ENCODE results near the gene DHX57. TPM values are rescaled to one million over a fixed set of nuclear protein-coding genes. Genes with fewer than 3 reads are reported as not detected.
A peak's percentile ranks its signal among the peaks of the same experiment; 100 is the strongest.
"Not testable (repeated sequence)": the region's sequence is repeated elsewhere in the genome, so short reads cannot be mapped to it uniquely, and the experiment has no call there.

The DHX57 gene
- total RNA-seq, 1 experiment from 2014 or later = 20.8 TPM

GRCh38 chr2:38830526-38831159 is 45.1 kb downstream of the DHX57 start:
- H3K4me2 ChIP-seq = no peak overlapping the region
- no peaks in the 10 kb centered on the region for H4K20me1 ChIP-seq (ENCODE audit: insufficient read depth)
- no peak overlapping the region for H2AFZ ChIP-seq
- no peaks in the 10 kb centered on the region for H3K9me3 ChIP-seq (ENCODE audit: insufficient read depth, low read depth)
- DNase-seq = no peak
- H3K27me3 ChIP-seq (ENCODE audit: insufficient read depth, low read depth) = no peaks in the 10 kb centered on the region
- POLR2A ChIA-PET (ENCODE audit: unreplicated experiment) = no interaction called here
- no peaks in the 10 kb centered on the region for H3K9me2 ChIP-seq (ENCODE audit: insufficient read depth)
- H3K36me3 ChIP-seq (ENCODE audit: low read depth) = peaks cover 12% of the 10 kb centered on the region; the same call in 1 of the 2 replicates
- TF ChIP-seq CTCF (conservative IDR thresholded peaks at IDR 0.05) (no peak), EZH2 (IDR thresholded peaks at IDR 0.05; ENCODE audit: low read depth) (no peak)
- H3K27ac ChIP-seq = no peak overlapping the region
- intact Hi-C loops (cut with micrococcal nuclease; ENCODE audit: unreplicated experiment) = no loop called here
- H3K4me1 ChIP-seq (replicated peaks; ENCODE audit: insufficient read depth) = peaks cover 9% of the 10 kb centered on the region
- H3K79me2 ChIP-seq (ENCODE audit: low read depth) = no peaks in the 10 kb centered on the region
- CTCF ChIA-PET = no interaction called here
- BruUV-seq (replicated peaks) = no TSS peak
- peaks cover 22% of the 10 kb centered on the region; the same call in 1 of the 2 replicates for H3F3A ChIP-seq (ENCODE audit: insufficient read depth, low read depth)
- no peak overlapping the region for H3K4me3 ChIP-seq

GRCh38 chr2:38829971-38830370 is 45.8 kb downstream of the DHX57 start:
- intact Hi-C loops (cut with micrococcal nuclease; ENCODE audit: unreplicated experiment) = no loop called here
- Histone ChIP-seq H3F3A (ENCODE audit: insufficient read depth, low read depth) (peaks cover 18% of the 10 kb centered on the region; the same call in 1 of the 2 replicates), H3K4me1 (replicated peaks; ENCODE audit: insufficient read depth) (peaks cover 9% of the 10 kb centered on the region), H3K79me2 (ENCODE audit: low read depth) (no peaks in the 10 kb centered on the region), H3K36me3 (ENCODE audit: low read depth) (peaks cover 12% of the 10 kb centered on the region; the same call in 1 of the 2 replicates), H3K27me3 (ENCODE audit: insufficient read depth, low read depth) (no peaks in the 10 kb centered on the region), H4K20me1 (ENCODE audit: insufficient read depth) (no peaks in the 10 kb centered on the region), H3K27ac (no peak overlapping the region), H2AFZ (no peak overlapping the region), H3K4me2 (no peak overlapping the region), H3K9me2 (ENCODE audit: insufficient read depth) (no peaks in the 10 kb centered on the region), H3K4me3 (no peak overlapping the region), H3K9me3 (ENCODE audit: insufficient read depth, low read depth) (no peaks in the 10 kb centered on the region)
- DNase-seq = no peak
- BruUV-seq (replicated peaks) = no TSS peak
- ChIA-PET CTCF (no interaction called here), POLR2A (ENCODE audit: unreplicated experiment) (no interaction called here)
- TF ChIP-seq CTCF (conservative IDR thresholded peaks at IDR 0.05) (no peak), EZH2 (IDR thresholded peaks at IDR 0.05; ENCODE audit: low read depth) (no peak)

- Histone ChIP-seq H3K36me3 (ENCODE audit: low read depth) (peaks cover 21% of the 10 kb centered on the region; the same call in 1 of the 2 replicates), H3K9me3 (ENCODE audit: insufficient read depth, low read depth) (no peaks in the 10 kb centered on the region), H2AFZ (no peak overlapping the region), H3K4me1 (replicated peaks; ENCODE audit: insufficient read depth) (peaks cover 9% of the 10 kb centered on the region), H3K9me2 (ENCODE audit: insufficient read depth) (no peaks in the 10 kb centered on the region), H3F3A (ENCODE audit: insufficient read depth, low read depth) (0 out of 2 replicates have a peak, but pooled peaks cover 10% of the 10 kb centered on the region), H3K4me3 (no peak overlapping the region), H4K20me1 (ENCODE audit: insufficient read depth) (no peaks in the 10 kb centered on the region), H3K79me2 (ENCODE audit: low read depth) (no peaks in the 10 kb centered on the region), H3K27ac (peak overlapping the region; percentile 69), H3K27me3 (ENCODE audit: insufficient read depth, low read depth) (no peaks in the 10 kb centered on the region), H3K4me2 (no peak overlapping the region)
- BruUV-seq (replicated peaks) = no TSS peak
- DNase-seq = no peak
- ChIA-PET CTCF (no interaction called here), POLR2A (ENCODE audit: unreplicated experiment) (interaction anchor here (0.6 kb wide), 1 partner anchor 77 kb away, joined by 3 read pairs; the partner anchor contains the start of gene SRSF7)
- intact Hi-C loops (cut with micrococcal nuclease; ENCODE audit: unreplicated experiment) = no loop called here
- TF ChIP-seq CTCF (conservative IDR thresholded peaks at IDR 0.05) (no peak), EZH2 (IDR thresholded peaks at IDR 0.05; ENCODE audit: low read depth) (no peak)
These were observed 47.3 kb downstream of the DHX57 start for GRCh38 chr2:38828460-38828859.

- CTCF ChIA-PET = interaction anchor here (0.6 kb wide), 1 partner anchor 48 kb away, joined by 4 read pairs; no protein-coding TSS in a partner anchor
- not testable (repeated sequence) for H4K20me1 ChIP-seq (ENCODE audit: insufficient read depth)
- H3K27ac ChIP-seq = peak overlapping the region; percentile 69
These were observed 48.1 kb downstream of the DHX57 start for GRCh38 chr2:38827539-38828145.

More at GRCh38 chr2:38827539-38828145, 48.1 kb downstream of the DHX57 start:
- H3K9me3 ChIP-seq (ENCODE audit: insufficient read depth, low read depth); intact Hi-C loops (cut with micrococcal nuclease; ENCODE audit: unreplicated experiment); H3F3A ChIP-seq (ENCODE audit: insufficient read depth, low read depth); H3K27me3 ChIP-seq (ENCODE audit: insufficient read depth, low read depth); H3K79me2 ChIP-seq (ENCODE audit: low read depth); H3K4me1 ChIP-seq (replicated peaks; ENCODE audit: insufficient read depth); H3K9me2 ChIP-seq (ENCODE audit: insufficient read depth); H3K4me3 ChIP-seq; BruUV-seq (replicated peaks): not testable (repeated sequence)
- peak; percentile 39 to 50 for DNase-seq
- POLR2A ChIA-PET (ENCODE audit: unreplicated experiment) = interaction anchor here (0.7 kb wide), 1 partner anchor 112 kb away, joined by 5 read pairs; no protein-coding TSS in a partner anchor
- Histone ChIP-seq H3K4me2 (peak overlapping the region; percentile 46), H3K36me3 (ENCODE audit: low read depth) (peaks cover 24% of the 10 kb centered on the region; the same call in 1 of the 2 replicates), H2AFZ (peak overlapping the region; percentile 49; the same call in 1 of the 2 replicates)
